H9 (cell line): ENCODE measurements around the gene TMED6. TPM values are rescaled to one million over a fixed set of nuclear protein-coding genes. Genes with fewer than 3 reads are reported as not detected.

ENCODE experiments used
- DNase-seq: peaks from one replicate; pipeline ENCODE4 v3.0.0-alpha.2; 2017
- H2AFZ ChIP-seq: one replicate; pipeline ENCODE4 v1.6.1; 2013; ENCODE audit warnings: mild to moderate bottlenecking, low read length, control low read depth, moderate library complexity
- H2AK5ac ChIP-seq: 2 replicates; pipeline ENCODE4 v1.6.1; 2013; ENCODE audit warnings: low read length, control low read depth, mixed read lengths; ENCODE audit not compliant: insufficient read length
- H2BK120ac ChIP-seq: one replicate; pipeline ENCODE4 v1.6.1; 2013; ENCODE audit warnings: low read depth, mild to moderate bottlenecking, low read length, control low read depth, inconsistent platforms; ENCODE audit not compliant: poor library complexity, severe bottlenecking
- H2BK12ac ChIP-seq: 2 replicates; pipeline ENCODE4 v1.6.1; 2013; ENCODE audit warnings: low read length, control low read depth, mixed read lengths, low read depth; ENCODE audit not compliant: insufficient read length
- H2BK15ac ChIP-seq: 2 replicates; pipeline ENCODE4 v1.6.1; 2013; ENCODE audit warnings: low read depth, low read length, control low read depth
- H2BK20ac ChIP-seq: one replicate; pipeline ENCODE4 v1.6.1; 2013; ENCODE audit warnings: low read depth, mild to moderate bottlenecking, low read length, control low read depth, inconsistent platforms; ENCODE audit not compliant: poor library complexity, severe bottlenecking
- H2BK5ac ChIP-seq: 2 replicates; pipeline ENCODE4 v1.6.1; 2013; ENCODE audit warnings: low read length, control low read depth, mixed read lengths; ENCODE audit not compliant: insufficient read length
- H3K14ac ChIP-seq: 2 replicates; pipeline ENCODE4 v1.6.1; 2013; ENCODE audit warnings: low read length, control low read depth; ENCODE audit not compliant: insufficient read depth
- H3K18ac ChIP-seq: 2 replicates; pipeline ENCODE4 v1.6.1; 2013; ENCODE audit warnings: low read depth, mild to moderate bottlenecking, mixed read lengths, low read length, control low read depth; ENCODE audit not compliant: insufficient read length
- H3K23ac ChIP-seq: 2 replicates; pipeline ENCODE4 v1.6.1; 2013; ENCODE audit warnings: low read length, control low read depth, mixed read lengths, low read depth; ENCODE audit not compliant: insufficient read length
- H3K23me2 ChIP-seq: 2 replicates; pipeline ENCODE4 v1.6.1; 2013; ENCODE audit warnings: low read depth, mild to moderate bottlenecking, mixed read lengths, low read length, control low read depth; ENCODE audit not compliant: insufficient read length, poor library complexity, severe bottlenecking
- H3K27ac ChIP-seq: 2 replicates; pipeline ENCODE4 v1.5.1; 2013; ENCODE audit warnings: low read length, control low read depth, mixed read lengths, low read depth; ENCODE audit not compliant: insufficient read length
- H3K27me3 ChIP-seq: 2 replicates; pipeline ENCODE4 v1.6.1; 2013; ENCODE audit warnings: low read length, control low read depth, inconsistent platforms; ENCODE audit not compliant: insufficient read depth
- H3K4ac ChIP-seq: 2 replicates; pipeline ENCODE4 v1.6.1; 2013; ENCODE audit warnings: low read depth, mild to moderate bottlenecking, control low read depth, inconsistent platforms, low read length, moderate library complexity
- H3K4me1 ChIP-seq: 2 replicates; pipeline ENCODE4 v1.6.1; 2013; ENCODE audit warnings: low read length, control low read depth, inconsistent platforms; ENCODE audit not compliant: insufficient read depth
- H3K4me2 ChIP-seq: 2 replicates; pipeline ENCODE4 v1.6.1; 2013; ENCODE audit warnings: low read length, control low read depth, mixed read lengths; ENCODE audit not compliant: insufficient read length, insufficient read depth
- H3K56ac ChIP-seq: 2 replicates; pipeline ENCODE4 v1.6.1; 2013; ENCODE audit warnings: low read depth, mild to moderate bottlenecking, mixed read lengths, low read length, control low read depth; ENCODE audit not compliant: insufficient read length
- H3K79me1 ChIP-seq: 2 replicates; pipeline ENCODE4 v1.6.1; 2013; ENCODE audit warnings: low read depth, mild to moderate bottlenecking, moderate library complexity, low read length, control low read depth, inconsistent platforms; ENCODE audit not compliant: insufficient read depth, poor library complexity, severe bottlenecking
- H3K79me2 ChIP-seq: 2 replicates; pipeline ENCODE4 v1.6.1; 2013; ENCODE audit warnings: low read length, control low read depth, inconsistent platforms; ENCODE audit not compliant: insufficient read depth
- H3K9ac ChIP-seq: 2 replicates; pipeline ENCODE4 v1.6.1; 2013; ENCODE audit warnings: low read length, control low read depth, mixed read lengths; ENCODE audit not compliant: insufficient read length; ENCODE audit errors: extremely low read depth
- H3K9me3 ChIP-seq: one replicate; pipeline ENCODE4 v1.6.1; 2013; ENCODE audit warnings: low read depth, low read length, inconsistent platforms; ENCODE audit not compliant: control insufficient read depth
- H3T11ph ChIP-seq: one replicate; pipeline ENCODE4 v1.6.1; 2013; ENCODE audit warnings: mild to moderate bottlenecking, low read length, control low read depth, inconsistent platforms
- H4K20me1 ChIP-seq: one replicate; pipeline ENCODE4 v1.6.1; 2013; ENCODE audit not compliant: control insufficient read depth, insufficient read length, insufficient read depth
- H4K5ac ChIP-seq: 2 replicates; pipeline ENCODE4 v1.6.1; 2013; ENCODE audit warnings: low read depth, mild to moderate bottlenecking, mixed read lengths, low read length, control low read depth; ENCODE audit not compliant: insufficient read length
- H4K8ac ChIP-seq: replicated peaks from 2 replicates; pipeline ENCODE4 v1.6.1; 2013; ENCODE audit warnings: low read length, control low read depth, mixed read lengths, low read depth; ENCODE audit not compliant: insufficient read length
- H4K91ac ChIP-seq: 2 replicates; pipeline ENCODE4 v1.6.1; 2013; ENCODE audit warnings: low read depth, mild to moderate bottlenecking, moderate library complexity, mixed read lengths, low read length, control low read depth; ENCODE audit not compliant: insufficient read length
- H3K27ac Mint-ChIP-seq, 3 experiments: 2 replicates in 2 of 3; 3 replicates in 1 of 3; pipeline ENCODE4 v1.8.0; 2020 to 2021; ENCODE audit warnings: mixed read lengths in 3 of 3, mild to moderate bottlenecking in 1 of 3, moderate library complexity in 1 of 3
- H3K27me3 Mint-ChIP-seq: 2 replicates; pipeline ENCODE4 v1.8.0; 2021; ENCODE audit warnings: low read depth, mild to moderate bottlenecking, moderate library complexity, mixed read lengths
- H3K36me3 Mint-ChIP-seq, 3 experiments: 2 replicates in 2 of 3; 3 replicates in 1 of 3; pipeline ENCODE4 v1.8.0; 2020 to 2021; ENCODE audit warnings: low read depth in 3 of 3, mixed read lengths in 3 of 3; ENCODE audit not compliant: insufficient read depth in 1 of 3
- H3K4me1 Mint-ChIP-seq, 2 experiments: 2 replicates each; pipeline ENCODE4 v1.8.0; 2020; ENCODE audit warnings: mixed read lengths in 2 of 2
- H3K4me3 Mint-ChIP-seq, 2 experiments: 2 replicates in 1 of 2; 3 replicates in 1 of 2; pipeline ENCODE4 v1.8.0; 2020 to 2021; ENCODE audit warnings: mild to moderate bottlenecking in 2 of 2, mixed read lengths in 2 of 2, moderate library complexity in 1 of 2
- H3K9me3 Mint-ChIP-seq, 2 experiments: 2 replicates in 1 of 2; 3 replicates in 1 of 2; pipeline ENCODE4 v1.8.0; 2020; ENCODE audit warnings: mild to moderate bottlenecking in 2 of 2, mixed read lengths in 2 of 2, moderate library complexity in 1 of 2
- CTCF ChIP-seq: fragments of 200-600 bp; sonication (generic); conservative IDR thresholded peaks from 3 replicates; pipeline ENCODE4 v1.8.0; 2021; ENCODE audit warnings: antibody characterized with exemption, mild to moderate bottlenecking
- WGBS: extraction: QIAGEN DNeasy Blood & Tissue Kit; methylation state at CpG from one replicate; pipeline ENCODE4 v1.1.7; 2013; ENCODE audit warnings: missing lambda C conversion rate, low lambda C conversion rate, mixed read lengths; ENCODE audit not compliant: insufficient read length; ENCODE audit errors: extremely low coverage; 5-methylcytosine and 5-hydroxymethylcytosine counted together
- total RNA-seq: library from RNA; stranded (reverse); gene quantifications from 2 replicates; pipeline ENCODE4 v1.2.1, GENCODE V29; 2021

TMED6 gene
- total RNA-seq, 1 experiment from 2014 or later, result 0.31 TPM

- no peak overlapping the region for H3K4me3 Mint-ChIP-seq
- Histone ChIP-seq H3K56ac (no peak overlapping the region), H4K20me1 (no peaks in the 10 kb centered on the region), H2AFZ (no peak overlapping the region), H3K4me2 (no peak overlapping the region), H3K79me2 (no peaks in the 10 kb centered on the region), H3K14ac (no peak overlapping the region), H3K9me3 (no peaks in the 10 kb centered on the region), H2BK120ac (no peak overlapping the region), H2BK20ac (no peak overlapping the region), H4K91ac (no peak overlapping the region), H3K27me3 (no peaks in the 10 kb centered on the region), H3K23me2 (no peaks in the 10 kb centered on the region), H3K27ac (no peak overlapping the region), H3K4ac (no peak overlapping the region), H2BK5ac (no peak overlapping the region), H3K9ac (no peak overlapping the region), H3T11ph (no peak overlapping the region), H3K79me1 (peaks cover 3% of the 10 kb centered on the region), H3K4me1 (no peaks in the 10 kb centered on the region), H3K23ac (no peak overlapping the region), H4K5ac (no peak overlapping the region), H2AK5ac (no peak overlapping the region), H2BK12ac (no peak overlapping the region), H2BK15ac (no peak overlapping the region), H3K18ac (no peak overlapping the region), H4K8ac (no peak overlapping the region)
- no peak for TF ChIP-seq CTCF
- peaks cover 32 to 68% (median 59%) of the 10 kb centered on the region in 3 experiments; a peak in 6 of 7 replicates for H3K36me3 Mint-ChIP-seq
- no peaks in the 10 kb centered on the region for H3K9me3 Mint-ChIP-seq
- no CpG with 5 or more reads among the region's 2 CpGs for WGBS
- no peak overlapping the region; a peak in 2 of 7 replicates for H3K27ac Mint-ChIP-seq
- no peaks in the 10 kb centered on the region for H3K4me1 Mint-ChIP-seq
- no peaks in the 10 kb centered on the region for H3K27me3 Mint-ChIP-seq
- no peak for DNase-seq
Measured at GRCh38 chr16:69371564-69371963, 20.0 kb upstream of the TMED6 start.
